Ishikawa (cell line): Measurements from ENCODE around the gene RHOB.

Experiments used
- CEBPB ChIP-seq: IDR thresholded peaks from 2 replicates; pipeline ENCODE4 v1.6.1; 2012
- CREB1 ChIP-seq: IDR thresholded peaks from 2 replicates; pipeline ENCODE4 v1.6.1; 2012; ENCODE audit warnings: low read depth
- EGR1 ChIP-seq: IDR thresholded peaks from 2 replicates; pipeline ENCODE4 v1.6.1; 2012
- EP300 ChIP-seq: IDR thresholded peaks from 2 replicates; pipeline ENCODE4 v1.6.1; 2012; ENCODE audit warnings: borderline replicate concordance
- FOXM1 ChIP-seq: IDR thresholded peaks from 2 replicates; pipeline ENCODE4 v1.6.1; 2012; ENCODE audit warnings: low read depth, borderline replicate concordance
- NFIC ChIP-seq: IDR thresholded peaks from 2 replicates; pipeline ENCODE4 v1.6.1; 2012
- RAD21 ChIP-seq: IDR thresholded peaks from 2 replicates; pipeline ENCODE4 v1.6.1; 2012; ENCODE audit warnings: low read depth
- TAF1 ChIP-seq: IDR thresholded peaks from 2 replicates; pipeline ENCODE4 v1.6.1; 2012; ENCODE audit warnings: low read depth, mild to moderate bottlenecking
- TCF12 ChIP-seq: IDR thresholded peaks from 2 replicates; pipeline ENCODE4 v1.6.1; 2012; ENCODE audit warnings: low read depth
- TEAD4 ChIP-seq: IDR thresholded peaks from 2 replicates; pipeline ENCODE4 v1.6.1; 2012
- YY1 ChIP-seq: IDR thresholded peaks from 2 replicates; pipeline ENCODE4 v1.6.1; 2012; ENCODE audit warnings: low read depth
- ZBTB7A ChIP-seq: IDR thresholded peaks from 2 replicates; pipeline ENCODE4 v1.6.1; 2012; ENCODE audit warnings: low read depth
- TF ChIP-seq, protein P1 (sequence below): IDR thresholded peaks from 2 replicates; pipeline ENCODE4 v1.6.1; 2012; ENCODE audit warnings: low read depth, mild to moderate bottlenecking
- TF ChIP-seq, protein P2 (sequence below): IDR thresholded peaks from 2 replicates; pipeline ENCODE4 v1.6.1; 2012
- TF ChIP-seq, protein P3 (sequence below): IDR thresholded peaks from 2 replicates; pipeline ENCODE4 v1.6.1; 2012

The RHOB gene

DNA sequence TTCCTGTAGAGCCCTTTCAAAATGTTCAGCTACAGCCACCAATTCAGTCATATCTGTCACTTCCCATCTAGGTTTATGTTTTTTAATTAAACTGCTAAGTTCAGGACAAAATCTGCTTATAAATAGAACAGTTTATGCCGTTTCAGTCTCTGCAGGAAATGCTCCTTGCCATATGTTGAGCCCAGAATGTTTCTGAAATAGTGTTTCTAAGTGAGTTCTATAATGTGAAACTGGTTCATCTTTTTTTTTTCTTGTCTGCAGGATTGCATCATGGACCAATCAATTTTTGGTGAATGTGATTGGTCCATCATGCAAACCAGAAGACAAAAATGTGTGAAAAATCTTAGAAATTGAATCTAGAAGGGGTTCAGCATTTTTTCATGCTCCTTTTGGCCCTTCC lies 30.2 kb upstream of the RHOB start:
- TF ChIP-seq, protein P1, sequence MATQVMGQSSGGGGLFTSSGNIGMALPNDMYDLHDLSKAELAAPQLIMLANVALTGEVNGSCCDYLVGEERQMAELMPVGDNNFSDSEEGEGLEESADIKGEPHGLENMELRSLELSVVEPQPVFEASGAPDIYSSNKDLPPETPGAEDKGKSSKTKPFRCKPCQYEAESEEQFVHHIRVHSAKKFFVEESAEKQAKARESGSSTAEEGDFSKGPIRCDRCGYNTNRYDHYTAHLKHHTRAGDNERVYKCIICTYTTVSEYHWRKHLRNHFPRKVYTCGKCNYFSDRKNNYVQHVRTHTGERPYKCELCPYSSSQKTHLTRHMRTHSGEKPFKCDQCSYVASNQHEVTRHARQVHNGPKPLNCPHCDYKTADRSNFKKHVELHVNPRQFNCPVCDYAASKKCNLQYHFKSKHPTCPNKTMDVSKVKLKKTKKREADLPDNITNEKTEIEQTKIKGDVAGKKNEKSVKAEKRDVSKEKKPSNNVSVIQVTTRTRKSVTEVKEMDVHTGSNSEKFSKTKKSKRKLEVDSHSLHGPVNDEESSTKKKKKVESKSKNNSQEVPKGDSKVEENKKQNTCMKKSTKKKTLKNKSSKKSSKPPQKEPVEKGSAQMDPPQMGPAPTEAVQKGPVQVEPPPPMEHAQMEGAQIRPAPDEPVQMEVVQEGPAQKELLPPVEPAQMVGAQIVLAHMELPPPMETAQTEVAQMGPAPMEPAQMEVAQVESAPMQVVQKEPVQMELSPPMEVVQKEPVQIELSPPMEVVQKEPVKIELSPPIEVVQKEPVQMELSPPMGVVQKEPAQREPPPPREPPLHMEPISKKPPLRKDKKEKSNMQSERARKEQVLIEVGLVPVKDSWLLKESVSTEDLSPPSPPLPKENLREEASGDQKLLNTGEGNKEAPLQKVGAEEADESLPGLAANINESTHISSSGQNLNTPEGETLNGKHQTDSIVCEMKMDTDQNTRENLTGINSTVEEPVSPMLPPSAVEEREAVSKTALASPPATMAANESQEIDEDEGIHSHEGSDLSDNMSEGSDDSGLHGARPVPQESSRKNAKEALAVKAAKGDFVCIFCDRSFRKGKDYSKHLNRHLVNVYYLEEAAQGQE = no peak
- no peak for TF ChIP-seq CREB1
- TF ChIP-seq, protein P2, sequence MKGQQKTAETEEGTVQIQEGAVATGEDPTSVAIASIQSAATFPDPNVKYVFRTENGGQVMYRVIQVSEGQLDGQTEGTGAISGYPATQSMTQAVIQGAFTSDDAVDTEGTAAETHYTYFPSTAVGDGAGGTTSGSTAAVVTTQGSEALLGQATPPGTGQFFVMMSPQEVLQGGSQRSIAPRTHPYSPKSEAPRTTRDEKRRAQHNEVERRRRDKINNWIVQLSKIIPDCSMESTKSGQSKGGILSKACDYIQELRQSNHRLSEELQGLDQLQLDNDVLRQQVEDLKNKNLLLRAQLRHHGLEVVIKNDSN = no peak
- TF ChIP-seq TEAD4 = no peak
- no peak for TF ChIP-seq TCF12
- no peak for TF ChIP-seq TAF1

DNA sequence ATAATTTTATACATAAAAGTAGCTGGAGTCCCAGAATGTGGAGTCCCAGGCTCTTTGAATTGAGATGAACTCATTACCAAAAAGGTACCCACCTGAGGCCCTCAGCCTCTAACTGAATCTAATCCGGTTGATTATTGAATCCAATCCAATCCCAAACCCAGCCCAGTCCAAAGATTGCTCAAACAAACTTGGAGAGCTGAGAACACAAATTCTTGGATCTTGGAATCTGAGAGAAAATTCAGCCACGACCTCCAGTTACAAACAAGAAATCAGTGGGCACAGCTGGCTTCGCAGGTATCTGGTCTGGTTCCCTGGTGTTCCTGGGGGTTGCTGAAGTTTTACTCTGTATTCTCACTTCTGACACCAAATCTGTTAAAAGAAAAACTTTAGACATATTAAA lies 28.4 kb upstream of the RHOB start:
- TF ChIP-seq, protein P2 = no peak
- TF ChIP-seq, protein P3, sequence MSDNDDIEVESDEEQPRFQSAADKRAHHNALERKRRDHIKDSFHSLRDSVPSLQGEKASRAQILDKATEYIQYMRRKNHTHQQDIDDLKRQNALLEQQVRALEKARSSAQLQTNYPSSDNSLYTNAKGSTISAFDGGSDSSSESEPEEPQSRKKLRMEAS = no peak
- no peak for TF ChIP-seq EGR1
- TF ChIP-seq CREB1 = no peak
- TF ChIP-seq TAF1 = no peak

DNA sequence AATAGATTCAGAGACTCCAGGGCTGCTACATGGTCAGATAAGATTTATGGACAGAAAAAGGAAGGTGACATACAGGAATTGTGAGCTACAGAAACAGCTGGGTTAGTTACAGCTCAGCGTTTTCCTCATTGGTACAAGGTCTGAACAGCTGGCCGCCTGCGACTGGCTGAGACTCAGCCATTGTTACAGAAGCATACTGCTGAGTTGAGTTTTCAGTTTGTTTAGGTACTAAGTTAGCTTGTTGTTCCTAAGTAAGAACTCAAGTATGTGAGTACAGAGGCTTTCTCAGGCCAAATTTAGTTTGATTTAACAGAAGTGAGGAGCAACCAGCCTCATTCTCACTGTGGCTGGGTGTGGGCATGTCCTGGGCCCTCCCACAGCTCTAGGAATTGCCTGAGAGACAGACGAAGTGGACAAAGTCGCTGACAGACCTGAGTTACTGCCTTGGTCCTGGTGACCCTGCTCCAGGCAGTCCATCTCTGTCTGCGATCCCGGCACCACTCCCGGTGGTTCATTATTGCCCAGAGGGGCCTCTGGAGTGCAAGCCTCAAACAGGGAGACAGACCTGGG lies 27.8 kb upstream of the RHOB start:
- TF ChIP-seq RAD21 (no peak), ZBTB7A (no peak), YY1 (no peak), EGR1 (no peak), TCF12 (no peak), TAF1 (no peak), CREB1 (no peak)
- TF ChIP-seq, protein P1 = no peak
- TF ChIP-seq, protein P3 = no peak

DNA sequence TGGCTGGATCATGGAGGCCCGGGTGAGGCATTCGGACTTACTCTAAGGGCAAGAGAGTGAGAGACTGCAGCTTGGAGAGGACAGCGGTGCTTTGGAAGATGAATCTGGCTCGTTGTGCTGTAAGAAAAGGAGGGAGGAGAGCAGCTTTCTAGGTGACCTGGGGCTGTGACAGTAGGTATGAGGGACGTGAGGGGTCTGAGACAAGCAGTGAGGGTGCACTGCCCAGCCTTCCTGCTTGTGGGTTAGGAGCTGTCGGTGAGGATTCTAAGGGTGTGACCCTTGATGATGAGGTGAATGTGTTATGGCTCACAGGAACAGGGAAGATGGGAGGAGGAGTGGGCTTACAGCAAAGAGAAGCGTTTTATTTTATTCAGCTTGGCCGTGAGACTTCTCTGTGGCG lies 27.1 kb upstream of the RHOB start:
- no peak for TF ChIP-seq NFIC

DNA sequence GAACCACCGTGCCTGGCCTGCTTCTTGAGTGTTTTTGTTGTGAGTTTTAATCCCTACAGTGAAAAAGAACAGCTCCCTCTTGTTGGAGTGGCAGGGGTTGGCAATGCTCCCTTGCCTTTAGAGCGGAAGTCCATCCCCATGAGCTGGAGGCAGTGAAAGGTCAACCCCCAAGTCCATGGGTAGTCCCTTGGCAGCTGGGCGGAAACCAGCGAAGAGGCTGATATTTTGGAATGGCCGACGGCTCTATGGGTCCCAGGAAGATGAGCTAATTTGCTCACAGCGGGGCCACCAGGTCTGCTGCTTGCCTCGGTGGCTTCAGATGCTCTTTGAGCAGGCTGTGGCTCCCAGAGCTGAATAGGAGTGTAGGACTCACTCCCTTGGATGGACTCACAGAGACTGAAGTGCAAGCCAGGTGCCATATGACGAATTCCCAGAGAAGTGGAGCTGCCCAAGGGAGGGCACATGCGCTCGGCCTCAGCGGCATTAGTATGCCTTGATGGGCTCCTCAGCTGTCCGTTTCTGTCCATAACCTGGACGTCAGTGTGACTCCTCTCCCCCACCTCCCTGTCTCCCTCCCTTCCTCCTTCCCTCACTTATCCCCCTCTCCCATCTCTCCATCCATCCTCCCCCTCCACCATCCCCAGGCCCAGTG lies 25.4 kb upstream of the RHOB start:
- TF ChIP-seq, protein P3 = no peak
- TF ChIP-seq, protein P1 = no peak
- TF ChIP-seq YY1 = no peak
- TF ChIP-seq ZBTB7A = no peak
- TF ChIP-seq, protein P2 = no peak
- TF ChIP-seq TAF1 = no peak
- TF ChIP-seq CEBPB = no peak
- TF ChIP-seq EGR1 = no peak
- TF ChIP-seq NFIC = no peak
- TF ChIP-seq RAD21 = no peak
- TF ChIP-seq EP300 = no peak
- TF ChIP-seq TEAD4 = no peak
- no peak for TF ChIP-seq CREB1
- TF ChIP-seq TCF12 = no peak
- TF ChIP-seq FOXM1 = no peak
